ENCODE data around the gene UVRAG.

The UVRAG gene

GRCh38 chr11:75814677-75815344 is at the start of gene UVRAG:
Gene UVRAG, plus strand, starts transcription at chr11:75815210. Its CDS starts 198 bp downstream, at chr11:75815408.
- Histone ChIP-seq H3K9me3 (no peaks in the 10 kb centered on the region), H3K4me3 (peak within 1 kb of the TSS; percentile 80), H3K4me1 (peaks cover 8% of the 10 kb centered on the region; the same call in 1 of the 2 replicates), H3K27me3 (ENCODE audit: low read depth) (no peaks in the 10 kb centered on the region), H3K36me3 (replicated peaks) (no peaks in the 10 kb centered on the region)
- in situ Hi-C loops (cut with MboI; ENCODE audit: low sequenced_read_pairs), result no loop called here
- DNase-seq (ENCODE audit: low spot score in 2 of 2), result peak; percentile 98 to 99

DNA sequence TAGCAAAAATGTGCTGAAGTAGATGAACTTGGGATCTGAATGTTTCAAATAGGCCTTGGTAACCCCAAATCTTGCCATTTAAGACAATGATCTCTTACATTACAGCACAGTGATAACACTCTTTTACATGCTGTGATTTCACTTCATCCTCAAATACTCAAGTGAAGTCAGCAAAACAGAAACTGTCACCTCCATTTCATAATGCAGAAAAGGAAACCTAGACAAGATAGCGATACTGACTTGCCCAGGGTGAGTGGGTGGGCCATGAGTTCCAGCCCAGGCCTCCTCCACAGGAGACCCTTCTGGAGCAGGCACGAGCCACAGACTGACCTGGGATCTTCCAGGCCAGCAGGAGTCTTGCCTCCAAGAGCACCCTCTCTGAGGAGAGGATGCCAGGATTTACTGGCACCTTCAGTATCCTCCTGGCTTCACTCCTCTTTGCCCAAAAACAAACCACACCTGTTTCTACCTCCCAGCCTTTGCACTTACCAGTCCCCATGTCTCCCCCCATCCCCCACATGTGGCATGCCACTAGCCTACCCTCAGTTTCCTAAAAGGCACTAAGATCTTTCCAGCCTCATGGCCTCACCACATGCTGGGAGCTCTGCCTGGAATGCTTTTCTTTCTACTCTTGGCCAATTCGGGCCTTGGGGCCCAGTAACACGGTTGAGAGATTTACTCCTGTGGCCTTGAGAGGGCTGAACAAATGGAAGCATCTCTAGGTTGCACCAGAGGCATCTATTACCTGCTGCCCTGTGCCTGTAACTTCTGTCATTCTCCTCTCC is 48.4 kb upstream of the UVRAG start:
- Histone ChIP-seq H3K36me3 (replicated peaks) (no peaks in the 10 kb centered on the region), H3K4me3 (no peak overlapping the region), H3K9me3 (no peaks in the 10 kb centered on the region), H3K27me3 (ENCODE audit: low read depth) (no peaks in the 10 kb centered on the region), H3K4me1 (peaks cover 4% of the 10 kb centered on the region; the same call in 1 of the 2 replicates)
- DNase-seq (ENCODE audit: low spot score in 2 of 2), result no peak
- in situ Hi-C loops (cut with MboI; ENCODE audit: low sequenced_read_pairs), result no loop called here

GRCh38 chr11:75767228-75767572 is 47.8 kb upstream of the UVRAG start:
- H3K4me3 ChIP-seq, result no peak overlapping the region
- H3K9me3 ChIP-seq, result no peaks in the 10 kb centered on the region
- in situ Hi-C loops (cut with MboI; ENCODE audit: low sequenced_read_pairs), result no loop called here
- H3K36me3 ChIP-seq (replicated peaks), result no peaks in the 10 kb centered on the region
- peaks cover 4% of the 10 kb centered on the region; the same call in 1 of the 2 replicates for H3K4me1 ChIP-seq
- DNase-seq (ENCODE audit: low spot score in 2 of 2), result no peak
- H3K27me3 ChIP-seq (ENCODE audit: low read depth), result no peaks in the 10 kb centered on the region

DNA sequence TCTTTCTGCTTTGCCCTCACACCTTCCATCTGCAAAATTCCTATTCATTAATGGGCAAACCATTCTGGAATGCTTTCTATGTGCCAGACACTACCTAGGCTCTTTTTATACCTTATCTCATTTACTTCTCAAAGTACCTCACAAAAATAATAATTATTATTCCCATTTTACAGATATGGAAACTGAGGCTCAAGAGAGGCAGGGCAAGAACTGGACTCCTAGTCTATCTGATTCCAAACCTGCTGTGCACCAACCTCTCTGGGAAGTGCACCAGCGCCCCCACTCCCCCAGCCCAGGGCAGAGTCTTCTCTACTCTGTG is 47.3 kb upstream of the UVRAG start:
- in situ Hi-C loops (cut with MboI; ENCODE audit: low sequenced_read_pairs), result no loop called here

DNA sequence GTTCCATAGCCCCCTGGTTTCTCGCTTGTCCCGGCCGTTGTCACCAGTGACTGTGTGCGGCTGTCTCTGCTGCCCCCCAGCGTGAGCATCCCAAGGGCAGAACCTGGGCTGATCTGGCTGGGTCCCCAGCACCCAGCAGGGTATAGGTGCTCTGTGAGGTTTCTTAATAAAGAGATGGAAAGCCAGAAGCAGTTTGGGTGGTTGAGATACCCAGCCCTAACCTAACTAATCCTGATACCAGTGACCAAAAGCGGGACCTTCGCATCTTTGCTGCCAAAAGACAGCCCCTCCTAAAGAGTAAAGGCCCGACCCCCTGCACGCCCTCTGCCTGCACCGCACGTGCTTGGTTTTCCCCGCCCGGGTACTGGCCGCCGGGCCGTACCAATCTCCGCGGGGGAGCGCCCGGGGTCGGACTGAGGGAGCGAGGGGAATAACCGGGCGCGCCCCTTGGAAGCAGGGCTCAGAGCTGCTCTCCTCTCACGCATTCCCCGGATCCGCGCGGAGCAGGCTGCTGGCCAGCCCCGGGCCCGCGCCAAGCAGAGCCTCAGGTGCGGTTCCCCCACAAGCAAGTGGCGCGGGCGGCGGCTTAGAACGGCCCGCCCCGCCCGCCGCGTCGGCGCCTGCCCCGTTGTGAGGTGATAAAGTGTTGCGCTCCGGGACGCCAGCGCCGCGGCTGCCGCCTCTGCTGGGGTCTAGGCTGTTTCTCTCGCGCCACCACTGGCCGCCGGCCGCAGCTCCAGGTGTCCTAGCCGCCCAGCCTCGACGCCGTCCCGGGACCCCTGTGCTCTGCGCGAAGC is 46.7 kb upstream of the UVRAG start, which contains the start of gene DGAT2:
Gene DGAT2, plus strand, starts transcription at position 667 of the 797 bp plus-strand sequence. CDS start 214 bp downstream, outside the sequence.
- Histone ChIP-seq H3K4me1 (peaks cover 4% of the 10 kb centered on the region; the same call in 1 of the 2 replicates), H3K36me3 (replicated peaks) (no peaks in the 10 kb centered on the region), H3K4me3 (peak within 1 kb of the TSS; percentile 27), H3K27me3 (ENCODE audit: low read depth) (no peaks in the 10 kb centered on the region), H3K9me3 (no peaks in the 10 kb centered on the region)
- in situ Hi-C loops (cut with MboI; ENCODE audit: low sequenced_read_pairs), result no loop called here
- peak; percentile 76 to 84 for DNase-seq (ENCODE audit: low spot score in 2 of 2)

More for the DNA sequence above, 47.3 kb upstream of the UVRAG start:
- Histone ChIP-seq H3K36me3 (replicated peaks) (no peaks in the 10 kb centered on the region), H3K9me3 (no peaks in the 10 kb centered on the region), H3K27me3 (ENCODE audit: low read depth) (no peaks in the 10 kb centered on the region), H3K4me1 (peaks cover 4% of the 10 kb centered on the region; the same call in 1 of the 2 replicates), H3K4me3 (no peak overlapping the region)
- no peak for DNase-seq (ENCODE audit: low spot score in 2 of 2)

- no peaks in the 10 kb centered on the region for H3K27me3 ChIP-seq (ENCODE audit: low read depth)
- no peaks in the 10 kb centered on the region for H3K36me3 ChIP-seq (replicated peaks)
- no peak overlapping the region for H3K4me3 ChIP-seq
- peaks cover 4% of the 10 kb centered on the region; the same call in 1 of the 2 replicates for H3K4me1 ChIP-seq
- no peak for DNase-seq (ENCODE audit: low spot score in 2 of 2)
- H3K9me3 ChIP-seq, result no peaks in the 10 kb centered on the region
- in situ Hi-C loops (cut with MboI; ENCODE audit: low sequenced_read_pairs), result no loop called here
These were observed 45.9 kb upstream of the UVRAG start for GRCh38 chr11:75768909-75769771.

DNA sequence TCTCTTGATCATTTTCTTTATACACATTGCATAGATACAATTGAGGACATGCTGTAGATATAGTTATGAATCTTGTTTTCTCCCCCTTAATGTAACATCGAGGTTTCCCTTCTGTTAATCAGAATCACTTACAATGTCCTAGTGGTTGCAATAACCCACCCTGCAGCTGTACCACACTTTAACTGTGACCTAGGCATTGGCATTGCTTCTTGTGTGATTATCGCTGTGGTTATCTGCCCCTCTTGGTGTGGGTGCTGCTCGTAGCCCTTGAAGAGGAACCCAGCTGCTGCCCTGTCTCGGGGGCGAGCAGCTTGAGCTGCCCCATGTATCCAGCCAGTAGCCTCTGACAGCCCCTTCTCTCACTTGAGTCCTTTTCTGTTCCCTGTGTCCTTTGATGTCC is 44.9 kb upstream of the UVRAG start:
- Histone ChIP-seq H3K4me1 (peaks cover 4% of the 10 kb centered on the region; the same call in 1 of the 2 replicates), H3K27me3 (ENCODE audit: low read depth) (no peaks in the 10 kb centered on the region), H3K36me3 (replicated peaks) (no peaks in the 10 kb centered on the region), H3K9me3 (no peaks in the 10 kb centered on the region), H3K4me3 (no peak overlapping the region)
- no peak for DNase-seq (ENCODE audit: low spot score in 2 of 2)
- in situ Hi-C loops (cut with MboI; ENCODE audit: low sequenced_read_pairs), result no loop called here

DNA sequence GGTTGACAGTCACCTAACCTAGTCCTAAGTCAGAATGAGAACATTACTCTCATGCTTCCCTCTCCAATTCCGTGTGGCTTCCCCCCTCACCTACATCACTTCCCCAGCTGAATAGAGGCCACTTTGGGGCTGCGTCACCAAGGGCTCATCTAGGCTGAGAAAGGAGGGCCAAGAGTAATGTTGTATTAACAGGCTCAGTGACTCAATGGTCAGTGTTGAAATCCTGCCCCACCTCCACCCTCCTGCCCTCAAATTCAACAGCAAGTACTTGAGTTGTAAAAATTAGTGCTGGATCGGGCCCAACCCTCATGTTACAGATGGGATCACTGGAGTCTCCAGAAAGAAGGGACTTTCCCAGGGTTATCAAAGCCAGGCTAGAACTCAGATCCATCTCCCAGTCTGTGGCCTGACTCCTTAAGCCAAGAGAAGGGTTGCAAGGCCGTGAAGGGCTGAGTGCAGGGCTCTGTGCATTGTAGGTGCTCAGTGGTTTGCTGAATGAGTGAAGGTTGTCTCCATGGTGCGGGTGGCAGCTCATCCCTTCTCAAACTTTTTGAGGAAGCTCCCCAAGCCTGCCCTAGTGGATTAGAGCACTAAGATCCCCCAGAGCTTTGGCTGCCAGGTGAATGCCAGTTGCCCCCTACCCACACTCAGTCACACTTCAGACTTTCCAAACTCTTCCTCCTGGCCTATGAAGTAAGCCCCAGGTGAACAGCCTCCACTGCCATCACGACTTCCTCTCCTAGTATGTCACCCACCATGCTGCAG is 43.2 kb upstream of the UVRAG start:
- no peak overlapping the region for H3K4me3 ChIP-seq
- DNase-seq (ENCODE audit: low spot score in 2 of 2), result no peak
- H3K4me1 ChIP-seq, result peaks cover 4% of the 10 kb centered on the region; the same call in 1 of the 2 replicates
- no peaks in the 10 kb centered on the region for H3K27me3 ChIP-seq (ENCODE audit: low read depth)
- in situ Hi-C loops (cut with MboI; ENCODE audit: low sequenced_read_pairs), result no loop called here
- no peaks in the 10 kb centered on the region for H3K9me3 ChIP-seq
- H3K36me3 ChIP-seq (replicated peaks), result no peaks in the 10 kb centered on the region

- Histone ChIP-seq H3K9me3 (no peaks in the 10 kb centered on the region), H3K4me1 (no peaks in the 10 kb centered on the region), H3K27me3 (ENCODE audit: low read depth) (no peaks in the 10 kb centered on the region), H3K36me3 (replicated peaks) (no peaks in the 10 kb centered on the region), H3K4me3 (no peak overlapping the region)
- no peak for DNase-seq (ENCODE audit: low spot score in 2 of 2)
- in situ Hi-C loops (cut with MboI; ENCODE audit: low sequenced_read_pairs), result no loop called here
These were observed 41.2 kb upstream of the UVRAG start for GRCh38 chr11:75773595-75774353.

DNA sequence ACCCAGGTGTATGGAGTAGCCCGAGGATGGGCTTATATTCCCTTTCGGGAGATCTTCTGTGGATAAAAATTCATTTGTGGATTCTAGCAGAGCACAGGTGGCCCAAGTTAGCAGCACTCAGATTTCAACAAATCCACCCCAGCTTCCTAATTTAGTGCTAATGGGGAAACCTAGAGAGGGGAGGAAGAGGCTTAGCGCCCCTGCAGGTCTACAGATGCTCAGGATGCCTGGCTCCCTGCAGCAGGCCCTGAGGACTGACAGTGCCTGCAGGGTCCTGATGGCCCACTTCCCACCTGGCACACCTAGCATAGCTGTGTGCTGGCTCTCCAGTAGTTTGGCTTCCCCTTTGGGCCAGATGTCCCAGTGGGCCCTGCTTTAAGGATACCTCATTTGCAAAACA is 40.0 kb upstream of the UVRAG start:
- DNase-seq (ENCODE audit: low spot score in 2 of 2), result no peak
- no peaks in the 10 kb centered on the region for H3K9me3 ChIP-seq
- in situ Hi-C loops (cut with MboI; ENCODE audit: low sequenced_read_pairs), result no loop called here

DNA sequence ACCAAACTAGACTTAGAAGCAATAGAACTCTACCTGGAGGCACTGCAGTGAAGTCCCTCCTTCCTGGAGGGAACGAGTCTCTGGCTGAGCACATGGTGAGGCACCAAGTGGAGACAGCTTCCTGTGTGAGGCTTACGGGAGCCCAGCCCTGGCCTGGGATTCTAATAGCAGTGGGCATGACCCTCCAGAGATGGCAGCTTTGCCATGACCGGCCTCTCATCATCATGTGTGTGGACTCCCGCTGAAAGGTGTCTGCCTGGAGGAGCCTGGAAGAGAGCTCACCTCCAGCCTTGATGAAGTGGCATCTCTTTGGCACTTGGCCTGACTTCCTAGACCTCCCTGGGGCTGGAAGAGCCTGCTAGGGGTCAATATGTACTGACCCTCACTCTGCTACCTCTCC is 38.5 kb upstream of the UVRAG start:
- H3K36me3 ChIP-seq (replicated peaks), result no peaks in the 10 kb centered on the region
- no peaks in the 10 kb centered on the region for H3K4me1 ChIP-seq
- no peak for DNase-seq (ENCODE audit: low spot score in 2 of 2)
- H3K9me3 ChIP-seq, result no peaks in the 10 kb centered on the region
- no peak overlapping the region for H3K4me3 ChIP-seq
- no peaks in the 10 kb centered on the region for H3K27me3 ChIP-seq (ENCODE audit: low read depth)
- in situ Hi-C loops (cut with MboI; ENCODE audit: low sequenced_read_pairs), result no loop called here

More for the DNA sequence above, 40.0 kb upstream of the UVRAG start:
- H3K27me3 ChIP-seq (ENCODE audit: low read depth), result no peaks in the 10 kb centered on the region
- no peak overlapping the region for H3K4me3 ChIP-seq
- H3K36me3 ChIP-seq (replicated peaks), result no peaks in the 10 kb centered on the region
- H3K4me1 ChIP-seq, result no peaks in the 10 kb centered on the region

GRCh38 chr11:75777461-75778110 is 37.4 kb upstream of the UVRAG start:
- no peak for DNase-seq (ENCODE audit: low spot score in 2 of 2)
- H3K4me1 ChIP-seq, result no peaks in the 10 kb centered on the region
- H3K9me3 ChIP-seq, result no peaks in the 10 kb centered on the region
- no peaks in the 10 kb centered on the region for H3K27me3 ChIP-seq (ENCODE audit: low read depth)
- no peaks in the 10 kb centered on the region for H3K36me3 ChIP-seq (replicated peaks)
- in situ Hi-C loops (cut with MboI; ENCODE audit: low sequenced_read_pairs), result no loop called here
- no peak overlapping the region for H3K4me3 ChIP-seq
